Left forelimb (tissue), 1 donor: ENCODE measurements around the gene MYO5B.
"Not testable (repeated sequence)": the region's sequence is repeated elsewhere in the genome, so short reads cannot be mapped to it uniquely, and the experiment has no call there.

Experiments
- DNase-seq: peaks from one replicate; pipeline ENCODE4 v3.0.0-alpha.2; 2018; ENCODE audit warnings: low spot score

MYO5B gene

DNA sequence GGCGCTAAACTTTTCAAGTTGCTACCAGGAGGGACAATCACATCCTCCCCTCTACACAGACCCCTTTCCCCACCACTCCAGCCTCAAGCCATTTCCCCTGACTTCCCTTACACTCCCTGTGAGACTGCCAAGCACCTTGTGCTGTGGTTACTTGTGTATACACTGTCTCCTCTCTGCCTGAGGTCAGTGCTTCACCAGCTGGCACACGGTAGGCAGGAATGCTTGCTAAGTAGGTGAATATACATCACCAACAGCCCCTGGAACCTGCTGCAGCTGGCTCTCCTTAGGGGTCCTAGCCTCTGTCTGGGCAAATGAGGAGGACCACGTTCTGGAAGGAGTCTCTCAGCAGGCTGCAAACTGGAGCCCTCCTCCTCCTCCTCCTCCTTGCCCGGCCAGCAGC, 343.3 kb downstream of the MYO5B start:
- DNase-seq: no peak

DNA sequence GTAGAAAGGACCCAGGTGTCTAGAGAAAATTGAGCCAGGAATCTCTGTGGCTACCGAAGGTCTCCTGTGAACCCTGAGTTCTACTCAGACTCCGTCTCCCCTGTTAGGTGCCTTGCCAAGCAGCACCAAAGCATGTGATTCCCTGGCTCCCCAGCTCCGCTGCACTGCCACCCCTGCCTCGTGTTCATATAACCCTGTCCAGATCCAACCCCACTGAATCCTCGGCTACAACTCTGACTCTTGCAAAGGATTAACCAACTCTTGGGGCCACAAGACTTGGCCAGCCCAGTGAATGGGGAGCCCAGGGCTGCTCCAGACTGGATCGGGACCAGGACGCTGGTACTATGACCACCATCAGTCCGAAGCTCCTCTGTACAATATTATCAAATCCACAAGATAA, 344.3 kb downstream of the MYO5B start:
- no peak for DNase-seq

DNA sequence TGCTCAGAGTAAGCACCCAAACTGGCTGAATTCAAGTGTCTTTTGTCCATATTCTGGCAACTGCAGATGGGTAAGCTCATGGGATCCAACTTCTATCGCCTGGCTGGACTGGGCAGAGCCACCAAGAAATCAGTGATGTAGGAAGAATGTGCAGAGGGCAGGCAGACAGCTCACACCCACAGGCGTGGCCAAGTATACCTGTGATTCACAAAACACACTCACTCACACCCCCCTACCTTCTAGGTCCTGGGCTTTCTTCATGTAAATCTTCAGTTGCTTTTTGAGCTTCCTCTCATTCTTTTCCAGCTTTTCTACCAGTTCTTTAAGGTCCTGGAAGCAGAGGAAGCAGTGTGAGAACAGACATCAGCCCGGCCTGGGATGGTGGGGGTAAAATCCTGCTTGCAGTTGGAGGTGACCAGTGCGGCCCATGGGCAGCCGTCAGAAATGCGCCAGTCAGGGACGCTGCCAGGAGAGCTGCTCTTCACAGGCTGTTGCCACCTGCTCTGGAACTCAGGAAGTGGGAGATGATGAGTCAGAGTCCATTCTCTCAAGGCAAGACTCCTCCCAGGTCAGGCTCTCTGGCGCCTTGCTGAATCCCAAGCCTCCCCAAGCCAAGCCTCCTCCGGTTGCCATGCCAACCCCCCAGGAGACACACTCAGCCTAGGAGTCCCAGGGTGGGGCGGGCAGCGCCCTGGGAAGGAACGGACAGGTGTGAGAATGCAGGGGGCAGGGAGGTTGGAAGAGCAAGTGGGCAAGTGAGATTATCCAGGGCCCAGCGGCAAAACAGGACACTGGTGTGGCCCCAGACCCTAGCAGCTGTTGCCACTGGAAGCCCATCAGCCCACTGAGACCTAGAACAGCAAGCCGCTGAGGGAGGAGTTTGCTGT, 345.4 kb downstream of the MYO5B start:
- no peak for DNase-seq

DNA sequence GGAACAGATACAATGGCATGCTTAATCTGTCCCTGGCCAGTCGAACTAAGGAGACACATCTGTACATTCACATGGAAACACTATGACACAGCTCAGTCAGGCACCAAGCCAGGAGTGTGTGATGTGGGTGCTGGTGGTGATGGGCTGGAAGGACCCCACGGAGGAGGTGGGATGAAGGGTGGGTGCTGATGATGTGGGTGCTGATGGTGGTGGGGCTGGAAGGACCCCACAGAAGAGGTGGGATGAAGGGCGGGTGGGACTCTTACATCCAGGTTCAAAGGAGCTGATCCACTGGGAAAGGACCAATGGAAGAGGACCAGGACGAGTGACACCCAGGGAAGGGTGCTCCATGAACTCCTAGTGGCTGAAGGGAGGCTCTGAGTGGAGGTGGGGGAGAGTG, 346.8 kb downstream of the MYO5B start:
- DNase-seq: no peak

DNA sequence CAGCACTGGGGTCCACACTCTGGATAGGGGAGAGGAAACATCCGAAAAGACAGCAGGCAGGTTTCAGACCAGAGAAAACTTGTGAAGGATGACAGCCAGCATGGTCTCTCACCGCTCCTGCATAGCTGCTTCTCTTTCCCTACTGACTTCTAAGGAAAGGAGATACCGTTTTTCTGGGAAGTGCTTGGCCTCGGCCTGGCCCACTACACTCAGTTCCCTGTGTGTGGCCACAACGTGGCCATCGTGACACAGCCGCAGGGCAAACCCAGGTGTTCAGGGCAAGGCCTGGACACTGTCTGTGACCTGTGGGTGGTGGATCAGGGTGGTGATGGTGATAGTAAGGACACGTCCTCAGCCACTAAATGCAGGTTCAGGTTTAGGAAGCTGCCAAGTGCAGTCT, 347.4 kb downstream of the MYO5B start:
- no peak for DNase-seq

DNA sequence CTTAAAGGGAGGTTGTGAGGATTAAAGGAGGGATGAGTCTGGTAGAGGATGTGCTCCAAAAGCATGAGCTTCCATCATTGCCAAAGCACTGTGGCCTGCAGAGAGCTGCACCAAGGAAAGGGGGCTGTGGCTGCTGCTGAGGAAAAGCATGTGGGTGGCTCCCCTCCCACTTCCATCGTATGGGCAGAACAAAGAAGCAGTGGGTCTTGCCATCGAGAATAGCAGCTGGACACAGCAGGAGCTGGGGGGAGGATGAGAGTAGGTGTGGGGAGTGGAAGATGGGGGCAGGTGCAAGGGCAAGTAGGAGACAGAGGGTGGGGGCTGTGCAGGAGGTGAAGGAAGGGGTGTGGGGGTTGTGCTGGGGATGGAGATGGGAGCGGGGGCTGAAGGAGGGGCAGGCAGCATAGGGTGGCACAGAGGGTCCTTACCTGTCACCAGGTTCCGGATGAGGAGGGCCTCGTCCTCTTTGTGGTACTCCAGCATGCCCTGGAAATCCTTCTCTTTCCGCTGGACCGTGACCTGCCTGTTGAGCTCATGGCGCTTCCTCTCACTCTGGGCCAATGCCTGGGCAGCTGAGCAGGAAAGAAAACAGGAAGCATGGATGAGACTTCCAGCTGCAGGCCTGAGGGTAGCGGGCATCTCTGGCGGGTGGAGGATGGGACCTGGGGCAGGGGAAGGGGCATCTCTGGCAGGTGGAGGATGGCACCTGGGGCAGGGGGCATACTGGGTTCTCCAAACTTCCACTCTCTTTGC, 348.1 kb downstream of the MYO5B start:
- DNase-seq: no peak

DNA sequence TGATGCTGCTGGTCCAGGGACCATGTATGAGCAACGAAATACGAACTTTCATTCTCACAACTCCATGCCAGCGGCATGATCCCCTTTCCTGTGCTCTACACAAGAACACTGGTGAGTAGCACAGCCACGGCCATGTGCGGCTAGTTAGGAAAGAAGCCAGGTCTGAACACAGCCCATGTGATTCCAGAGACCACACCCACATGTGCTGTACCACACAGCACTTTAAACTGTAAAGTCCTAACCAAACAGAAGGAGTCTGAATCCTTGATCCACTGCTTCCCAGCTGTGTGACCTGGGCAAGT, 348.6 kb downstream of the MYO5B start:
- DNase-seq: no peak

DNA sequence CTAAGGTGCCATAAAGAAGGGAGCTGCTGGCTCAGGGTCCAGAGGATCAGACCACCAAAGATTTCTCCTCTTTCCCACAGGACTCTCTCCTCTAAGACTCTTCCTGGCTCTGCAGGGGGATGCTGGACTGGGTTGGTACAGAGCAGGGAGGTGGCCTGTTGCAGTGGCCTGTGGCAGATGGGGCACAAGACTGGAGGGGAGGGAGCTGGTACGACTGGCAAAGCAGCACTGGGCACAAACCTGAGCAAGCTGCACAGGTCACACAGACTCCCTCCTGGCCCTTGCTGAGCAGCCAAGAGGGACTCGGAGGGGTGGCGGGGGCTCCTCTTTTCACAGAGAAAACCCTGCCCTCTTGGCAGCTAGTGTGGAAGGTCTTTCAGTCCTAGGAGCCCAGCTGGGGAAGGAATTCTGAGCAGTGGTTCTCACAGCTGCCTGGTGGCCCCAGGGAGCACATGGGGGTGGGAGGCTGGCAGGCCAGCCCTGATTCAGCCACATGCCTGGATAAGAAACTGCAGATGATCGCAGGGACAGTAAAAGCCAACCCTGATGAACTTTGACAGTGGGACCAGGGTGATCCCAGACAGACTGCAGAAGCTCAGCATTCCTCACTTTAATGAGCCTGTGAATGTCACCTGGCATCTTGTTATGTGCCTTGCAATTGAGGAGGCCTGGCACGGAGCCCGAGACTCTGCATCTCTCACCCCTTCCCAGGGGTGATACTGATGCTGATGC, 349.2 kb downstream of the MYO5B start:
- no peak for DNase-seq

DNA sequence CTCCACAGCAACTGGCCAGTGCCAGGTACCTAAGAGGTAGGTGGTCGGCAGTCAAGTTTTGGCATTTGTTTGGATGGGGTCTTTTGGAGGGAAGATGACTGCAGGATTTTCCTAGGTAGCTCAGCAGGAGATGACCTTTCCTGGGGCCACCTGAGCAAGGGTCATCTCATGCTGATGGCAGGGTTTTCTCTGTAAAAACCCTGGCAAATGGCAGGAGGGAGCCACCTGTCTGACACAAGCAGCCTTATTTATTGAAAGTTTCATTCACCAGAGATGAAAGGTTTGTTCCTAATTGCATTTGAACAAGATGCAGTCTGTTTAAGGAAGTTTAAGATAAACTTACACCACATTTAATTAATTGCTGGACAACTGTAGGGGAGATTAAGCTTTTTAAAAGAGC, 350.0 kb downstream of the MYO5B start:
- DNase-seq: no peak

DNA sequence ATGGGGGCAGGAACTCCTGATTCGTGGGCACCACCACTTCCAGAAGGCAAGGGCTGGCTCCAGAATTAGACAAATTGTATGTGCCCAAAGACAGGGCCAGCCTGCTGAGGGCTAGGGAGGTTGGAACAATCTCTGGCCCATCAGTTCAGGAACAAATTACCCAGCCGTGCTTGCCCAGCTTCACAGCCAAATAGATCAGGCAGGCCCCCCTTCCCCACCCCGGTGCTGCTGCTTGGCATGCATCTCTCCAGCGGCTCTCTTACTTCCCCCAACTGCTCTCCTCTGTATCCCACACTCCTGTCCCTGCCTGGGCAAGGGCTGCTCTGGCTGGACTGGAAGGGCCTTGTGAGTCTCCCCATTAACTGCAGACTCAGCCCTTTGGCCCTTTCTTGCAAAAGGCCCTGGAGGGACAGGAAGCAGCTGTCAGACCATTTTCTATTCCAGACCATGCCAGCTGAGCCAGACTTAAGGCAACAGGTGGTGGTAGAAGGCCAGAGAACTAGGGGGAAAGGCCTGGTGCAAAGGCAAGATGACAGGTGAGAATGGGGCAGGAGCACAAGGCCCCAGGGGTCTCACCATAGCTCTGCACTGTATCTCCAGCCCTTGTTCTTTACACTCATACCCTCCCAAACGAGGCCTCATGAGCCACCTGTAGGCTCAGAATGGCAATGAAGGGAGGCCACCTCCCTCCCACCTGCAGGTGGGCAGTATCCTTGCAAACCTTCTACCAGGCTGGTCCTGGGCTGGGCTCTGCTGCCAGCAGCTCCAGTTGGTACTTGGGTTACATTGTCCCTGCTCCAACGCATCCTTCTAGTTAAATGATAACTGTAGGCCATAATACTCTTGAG, 350.9 kb downstream of the MYO5B start:
- no peak for DNase-seq

DNA sequence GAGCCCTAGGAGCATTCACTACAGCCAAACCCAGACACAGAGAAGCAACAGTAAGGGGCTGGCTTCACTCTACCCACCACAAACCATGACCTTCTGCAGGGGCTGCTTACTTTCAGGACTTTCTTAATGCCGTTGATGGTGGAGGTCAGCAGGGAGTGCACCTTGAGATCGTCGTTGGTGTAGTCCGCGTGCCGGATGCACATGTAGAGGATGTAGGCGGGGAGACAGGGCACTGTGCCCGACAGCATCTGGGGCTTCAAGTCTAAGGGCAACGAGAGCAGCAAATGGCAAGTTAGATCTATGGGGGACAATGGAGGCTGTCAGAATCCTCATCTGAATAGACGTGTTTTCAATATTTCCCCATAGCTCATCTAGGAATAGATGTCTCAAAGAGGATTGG, 351.8 kb downstream of the MYO5B start:
- DNase-seq: no peak

DNA sequence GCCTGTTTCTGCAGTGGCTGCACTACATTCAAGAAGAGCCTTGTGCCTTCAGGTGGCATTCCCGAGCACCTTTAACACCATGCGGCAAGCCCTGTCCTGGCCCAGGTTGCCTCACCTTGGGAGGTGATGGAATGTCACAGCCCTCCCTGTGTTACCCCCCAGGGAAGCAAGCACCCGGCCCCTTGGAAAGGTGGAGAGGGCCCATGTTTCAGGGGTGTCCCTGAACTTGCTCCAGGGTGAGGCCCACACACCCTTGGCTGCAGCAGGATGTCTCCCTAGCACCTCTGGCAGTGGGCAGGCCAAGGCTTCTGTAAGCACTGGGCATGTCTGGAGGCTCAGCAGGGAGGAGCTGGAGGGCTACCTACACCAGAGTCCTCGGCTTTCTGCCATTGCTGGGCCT, 352.3 kb downstream of the MYO5B start:
- DNase-seq: no peak

DNA sequence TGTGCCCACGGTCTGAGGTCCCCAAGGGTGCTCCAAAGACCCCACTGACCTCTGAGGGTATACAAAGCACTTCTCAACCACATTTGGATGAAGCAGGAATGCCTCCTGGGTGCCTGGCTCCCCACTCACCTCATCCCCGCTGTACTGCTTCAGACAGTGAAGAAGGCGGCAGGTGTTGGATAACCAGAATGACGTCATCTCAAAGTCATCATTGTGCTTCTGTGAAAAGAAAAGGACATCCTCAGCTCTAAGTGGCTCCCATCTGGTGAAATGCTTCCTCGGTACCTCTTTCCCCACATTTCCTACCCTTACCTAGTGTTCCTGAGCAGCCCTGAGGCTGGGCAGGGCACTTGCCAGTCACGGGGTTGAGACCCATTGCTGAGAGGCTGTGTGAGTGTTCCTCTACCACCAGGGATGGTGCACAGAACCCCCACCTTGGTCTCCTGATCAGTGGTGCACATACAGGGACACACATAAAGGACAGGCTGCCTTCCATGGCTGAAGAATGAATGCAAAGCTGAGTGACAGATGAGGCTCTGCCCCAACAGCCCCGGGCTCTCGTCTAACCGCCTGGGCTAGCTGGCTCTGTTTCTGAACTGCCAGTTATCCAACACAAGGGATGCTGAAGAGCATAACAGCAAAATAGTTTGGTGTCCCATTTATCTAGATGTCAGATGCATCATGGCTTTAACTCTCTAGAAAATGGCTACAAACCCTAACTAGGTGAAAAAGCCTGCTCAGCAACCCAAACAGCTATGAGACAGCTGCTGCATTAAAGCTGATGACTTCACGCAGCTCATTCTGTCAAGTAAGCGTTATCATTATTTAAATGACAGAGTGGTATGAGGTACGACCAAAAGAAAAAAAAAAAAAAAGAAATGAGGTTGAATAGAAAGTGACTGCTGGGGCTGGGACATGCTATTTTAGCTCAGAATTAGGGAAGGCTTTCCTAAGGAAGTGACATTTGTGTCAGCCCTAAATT, 353.4 kb downstream of the MYO5B start:
- DNase-seq: no peak

DNA sequence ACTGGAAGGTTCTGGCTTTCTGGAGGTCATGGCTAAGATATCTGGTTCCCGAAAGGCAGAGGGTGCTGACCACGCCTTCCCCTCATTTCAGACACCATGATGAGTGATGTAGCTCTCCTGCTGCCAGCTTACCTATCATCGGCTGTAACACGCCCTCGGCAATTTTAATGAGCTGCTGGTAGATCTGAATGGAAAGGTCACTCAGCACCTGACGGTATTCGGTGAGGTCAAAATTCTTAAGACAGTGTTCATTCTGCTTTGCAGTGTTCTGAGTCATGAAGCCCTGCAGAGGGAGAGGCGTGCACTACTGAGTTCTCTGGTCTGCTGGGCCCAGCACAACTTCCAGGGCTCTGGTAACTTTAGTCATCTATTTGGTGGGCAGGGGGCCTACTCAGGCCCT, 355.9 kb downstream of the MYO5B start:
- no peak for DNase-seq

DNA sequence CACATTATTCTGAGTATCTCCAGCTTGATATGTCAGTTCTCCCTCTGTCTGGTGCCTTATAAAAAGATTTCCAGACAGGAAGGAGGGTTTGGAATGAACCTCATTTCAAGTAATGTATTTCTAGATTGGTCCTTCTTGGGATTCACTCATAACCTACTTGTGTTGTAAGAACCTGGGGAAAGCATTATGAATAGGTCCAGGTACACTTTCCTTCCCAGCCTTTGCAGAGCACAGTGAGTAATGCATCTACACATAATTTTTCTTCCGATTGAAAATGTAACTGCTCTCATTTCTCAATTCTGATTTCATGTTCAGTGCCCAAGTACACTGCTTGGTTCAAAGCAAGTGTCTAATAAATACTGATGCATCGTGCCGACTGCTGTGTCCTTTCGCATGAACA, 356.6 kb downstream of the MYO5B start:
- no peak for DNase-seq

DNA sequence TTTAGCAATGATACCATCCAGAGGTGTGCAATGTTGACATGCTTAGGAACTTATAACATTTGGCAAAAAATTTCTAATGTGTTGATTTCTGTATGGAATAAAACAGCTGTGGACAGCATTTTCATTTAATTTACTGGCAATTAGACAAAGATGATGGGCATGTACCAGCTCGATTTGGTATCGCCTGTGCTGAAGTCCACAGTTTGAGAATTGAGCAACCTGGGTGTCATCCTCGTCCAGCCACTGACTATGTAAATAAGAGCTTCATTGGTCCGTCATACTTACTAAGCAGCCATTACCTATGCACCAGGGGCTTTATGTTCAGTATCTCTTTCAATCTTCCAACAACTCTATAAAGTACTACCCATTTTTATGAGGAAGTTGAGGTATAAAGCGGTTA, 357.1 kb downstream of the MYO5B start:
- DNase-seq: no peak

DNA sequence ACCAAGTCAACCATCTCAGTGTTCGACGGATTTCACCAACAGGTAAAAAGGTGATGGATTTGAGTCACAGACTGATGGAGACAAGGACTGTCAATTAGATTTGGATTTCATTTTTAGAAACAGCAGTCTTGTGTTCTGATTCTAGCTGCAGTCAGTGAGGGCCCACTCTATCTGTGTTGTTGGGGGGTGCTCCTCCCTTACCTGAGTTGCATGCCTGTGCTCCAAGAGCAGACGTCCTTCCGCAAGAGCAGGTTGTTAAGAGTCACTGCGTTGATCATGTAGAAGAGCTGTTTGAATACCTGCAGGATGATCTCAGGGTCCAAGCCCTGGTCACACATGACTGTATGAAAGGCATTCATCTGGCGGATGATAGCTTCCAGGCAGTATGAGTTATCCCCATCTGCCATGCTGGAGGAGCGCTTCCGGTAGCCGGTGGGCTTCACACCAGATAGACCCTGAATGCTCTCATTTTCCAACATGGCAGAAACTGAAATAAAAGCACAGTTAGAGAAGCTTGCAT, 357.6 kb downstream of the MYO5B start:
- not testable (repeated sequence) for DNase-seq

DNA sequence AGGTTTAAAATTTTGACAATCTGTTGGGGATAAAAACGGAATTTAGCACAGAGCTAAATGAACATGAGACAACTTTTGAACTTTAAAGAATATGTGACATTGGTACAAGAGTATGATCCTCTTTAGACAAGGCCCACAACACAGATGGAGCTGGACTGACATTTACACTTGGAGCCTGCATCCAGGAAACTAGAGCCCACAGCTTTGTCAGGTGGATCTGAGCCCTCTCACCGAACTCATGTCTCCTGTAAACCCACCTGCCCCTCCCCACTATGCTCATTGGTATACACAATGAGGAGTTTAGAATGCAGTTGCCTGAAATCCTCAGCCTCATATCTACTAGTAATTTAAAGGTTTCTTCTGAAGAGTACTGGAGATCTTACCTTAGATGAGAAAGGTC, 359.5 kb downstream of the MYO5B start:
- no peak for DNase-seq

DNA sequence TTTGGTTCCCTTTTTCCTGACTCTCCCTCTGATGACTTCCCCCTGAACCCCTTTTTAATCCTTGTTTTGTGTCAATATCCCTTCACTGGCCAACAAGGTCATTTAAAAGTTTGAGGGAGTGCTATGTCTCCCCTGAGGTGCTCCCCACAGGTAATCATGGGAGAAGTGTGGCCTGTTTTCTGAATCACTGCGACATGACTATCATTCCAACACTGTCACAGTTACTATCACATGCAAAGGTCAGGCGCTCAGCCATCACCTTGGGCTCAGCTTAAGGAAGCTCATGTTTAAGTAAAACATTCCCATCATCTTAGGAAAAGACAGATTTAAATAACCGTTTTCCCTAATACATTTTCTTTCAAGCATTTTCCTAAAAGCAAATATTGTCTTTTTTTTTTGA, 360.7 kb downstream of the MYO5B start:
- DNase-seq: no peak

DNA sequence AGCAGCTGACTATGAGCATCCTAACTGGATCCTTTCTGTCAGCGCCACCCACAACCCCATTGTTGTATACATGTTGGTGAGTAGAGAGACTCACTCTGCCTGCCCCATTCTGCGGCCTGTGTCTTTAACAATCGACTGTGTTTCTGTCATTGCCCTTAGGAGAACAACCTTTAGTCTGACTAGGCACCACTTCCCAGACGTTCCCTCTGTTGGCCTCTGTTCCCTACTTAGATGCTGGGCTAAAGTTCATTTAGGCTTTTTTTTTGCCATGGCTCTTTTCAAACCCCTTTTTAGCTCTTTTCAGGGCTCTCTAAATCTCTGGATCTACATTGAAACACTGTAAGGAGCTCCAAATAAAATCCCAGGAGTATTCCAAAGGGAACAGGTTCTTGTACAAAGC, 361.1 kb downstream of the MYO5B start:
- no peak for DNase-seq

DNA sequence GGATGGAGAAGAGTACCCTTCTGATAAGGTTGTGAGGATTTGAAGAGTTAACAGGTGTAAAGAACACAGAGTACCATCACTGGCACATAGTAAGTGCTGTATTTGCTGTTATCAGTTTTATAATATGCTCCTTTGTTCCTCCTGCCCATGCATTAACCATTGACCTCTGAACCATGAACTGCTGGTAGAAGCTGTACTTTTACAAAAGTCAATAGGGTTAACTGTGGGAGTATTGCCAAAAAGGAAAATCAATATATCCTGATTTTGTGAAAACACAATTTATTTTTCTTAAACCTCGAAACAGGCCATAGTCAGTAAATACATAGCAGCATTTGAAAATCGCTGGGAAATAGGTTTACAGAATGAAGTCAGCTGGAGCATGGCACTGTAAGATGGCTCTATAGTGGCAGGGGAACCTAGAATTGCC, 362.7 kb downstream of the MYO5B start:
- no peak for DNase-seq
